ENCODE data around the gene BDKRB1.

The BDKRB1 gene

DNA sequence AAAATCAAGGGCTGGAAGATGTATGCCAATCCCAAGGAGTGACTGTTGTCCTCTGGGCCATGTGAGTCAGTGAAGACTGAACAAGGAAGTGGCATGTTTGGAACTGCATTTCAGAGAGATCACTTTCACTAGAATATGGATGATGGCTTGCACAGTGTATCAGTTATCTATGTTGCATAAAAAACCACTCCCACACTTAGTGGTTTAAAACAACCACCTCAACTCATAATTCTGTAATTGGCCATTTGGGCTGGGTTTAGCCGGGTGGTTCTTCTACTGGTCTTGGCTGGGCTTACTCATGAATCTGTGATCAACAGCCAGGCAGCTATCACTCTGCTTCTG is 15.4 kb downstream of the BDKRB1 start:
- no peak overlapping the region for H3K4me3 Mint-ChIP-seq
- no peaks in the 10 kb centered on the region for H3K36me3 Mint-ChIP-seq
- ATAC-seq (ENCODE audit: low read depth), result no peak
- H3K4me1 Mint-ChIP-seq, result no peaks in the 10 kb centered on the region
- peaks cover 11% of the 10 kb centered on the region for H3K27me3 Mint-ChIP-seq
- DNase-seq (ENCODE audit: low spot score in 2 of 2), result no peak
- H3K9me3 Mint-ChIP-seq, result peaks cover 1% of the 10 kb centered on the region
- H3K27ac Mint-ChIP-seq, result no peak overlapping the region

DNA sequence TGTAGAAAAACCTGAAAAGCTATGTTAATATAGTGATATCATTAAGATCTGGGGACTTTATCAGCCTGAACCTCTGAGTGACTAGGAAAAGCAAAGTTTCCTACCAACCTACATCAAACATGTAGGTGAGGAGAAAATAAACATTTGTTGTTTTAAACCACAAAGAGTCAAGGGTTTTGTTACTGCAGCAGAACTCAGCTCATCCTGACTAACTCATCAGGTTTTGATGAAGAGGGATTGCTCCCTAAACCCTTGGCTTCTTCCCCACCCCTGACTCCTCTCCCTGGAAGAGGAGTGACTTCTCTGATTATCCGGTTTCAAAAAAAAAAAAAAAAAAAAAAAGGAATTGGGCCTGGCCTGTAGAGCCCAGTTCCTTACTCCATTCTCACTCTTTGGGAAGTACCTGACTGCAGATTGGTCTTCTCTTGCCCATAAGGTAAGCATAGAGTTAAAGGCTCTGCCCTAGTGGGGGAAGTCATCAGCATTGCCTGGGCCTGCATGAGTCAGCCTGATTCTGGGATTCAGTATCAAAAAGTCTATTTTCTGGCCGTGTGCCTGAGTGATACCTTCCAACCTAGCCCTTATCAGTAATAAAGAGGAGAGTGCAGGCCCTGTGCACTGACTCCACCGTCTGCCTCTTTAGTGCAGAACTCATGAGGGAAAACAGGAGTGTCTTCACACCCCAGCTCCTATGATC is 16.9 kb downstream of the BDKRB1 start:
- peaks cover 8% of the 10 kb centered on the region for H3K27me3 Mint-ChIP-seq
- no peak overlapping the region for H3K27ac Mint-ChIP-seq
- no peak for DNase-seq (ENCODE audit: low spot score in 2 of 2)
- peaks cover 4% of the 10 kb centered on the region for H3K9me3 Mint-ChIP-seq
- H3K4me1 Mint-ChIP-seq, result no peaks in the 10 kb centered on the region
- H3K4me3 Mint-ChIP-seq, result no peak overlapping the region
- no peak for ATAC-seq (ENCODE audit: low read depth)
- no peaks in the 10 kb centered on the region for H3K36me3 Mint-ChIP-seq

DNA sequence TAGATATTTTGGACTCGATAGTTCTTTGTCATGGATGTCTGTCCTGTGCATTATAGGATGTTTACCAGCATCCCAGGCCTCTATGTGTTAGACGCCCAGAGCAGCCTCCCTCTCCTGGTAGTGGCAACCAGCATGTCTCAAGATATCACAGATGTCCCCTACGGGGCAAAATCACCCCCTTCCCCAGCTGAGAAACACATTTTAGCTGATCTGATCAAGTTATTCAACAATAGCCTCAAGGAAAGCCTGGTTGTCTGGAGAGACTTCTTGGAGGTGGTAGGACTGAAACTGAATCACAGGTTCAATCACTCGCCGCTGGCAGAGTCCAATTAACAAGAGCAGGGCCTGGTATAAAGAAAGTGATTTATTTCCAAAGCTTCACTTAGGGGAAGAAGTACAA is 17.6 kb downstream of the BDKRB1 start:
- Mint-ChIP-seq H3K4me1 (no peaks in the 10 kb centered on the region), H3K27me3 (peaks cover 8% of the 10 kb centered on the region), H3K36me3 (peaks cover under 1% of the 10 kb centered on the region), H3K4me3 (no peak overlapping the region), H3K9me3 (peaks cover 4% of the 10 kb centered on the region), H3K27ac (no peak overlapping the region)
- no peak for ATAC-seq (ENCODE audit: low read depth)
- DNase-seq (ENCODE audit: low spot score in 2 of 2), result no peak

DNA sequence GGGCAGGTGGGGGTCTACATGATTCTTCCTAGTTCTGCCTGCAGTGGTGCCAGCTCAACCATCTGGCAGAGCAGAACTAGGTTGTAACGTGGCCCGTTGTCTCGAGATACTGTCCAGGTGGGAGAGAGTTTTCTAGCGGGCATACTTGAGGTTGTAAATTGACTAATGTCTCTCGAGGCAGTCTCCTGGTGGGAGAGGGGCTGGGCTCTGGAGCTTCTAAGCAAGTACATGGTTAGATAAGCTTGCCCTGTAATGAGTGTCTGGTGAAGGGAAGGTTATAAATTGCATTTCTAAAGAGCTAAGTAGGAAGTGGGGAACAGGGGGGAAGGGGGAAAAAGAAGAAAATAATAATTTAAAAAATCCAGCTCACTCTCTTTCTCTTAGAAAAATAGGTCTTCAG is 18.1 kb downstream of the BDKRB1 start:
- Mint-ChIP-seq H3K36me3 (peaks cover 2% of the 10 kb centered on the region), H3K4me1 (no peaks in the 10 kb centered on the region), H3K4me3 (no peak overlapping the region), H3K9me3 (peaks cover 5% of the 10 kb centered on the region), H3K27me3 (peaks cover 8% of the 10 kb centered on the region), H3K27ac (no peak overlapping the region)
- no peak for ATAC-seq (ENCODE audit: low read depth)
- DNase-seq (ENCODE audit: low spot score in 2 of 2), result no peak

- H3K36me3 Mint-ChIP-seq, result peaks cover 6% of the 10 kb centered on the region
- no peak overlapping the region for H3K4me3 Mint-ChIP-seq
- H3K9me3 Mint-ChIP-seq, result peaks cover 8% of the 10 kb centered on the region
- no peak for ATAC-seq (ENCODE audit: low read depth)
- H3K27ac Mint-ChIP-seq, result no peak overlapping the region
- H3K27me3 Mint-ChIP-seq, result peaks cover 5% of the 10 kb centered on the region
- H3K4me1 Mint-ChIP-seq, result no peaks in the 10 kb centered on the region
- DNase-seq (ENCODE audit: low spot score in 2 of 2), result no peak
These were observed 18.5 kb downstream of the BDKRB1 start for GRCh38 chr14:96274543-96274942.

- no peak overlapping the region for H3K27ac Mint-ChIP-seq
- peak; percentile 13 to 19 for DNase-seq (ENCODE audit: low spot score in 2 of 2)
- no peak for ATAC-seq (ENCODE audit: low read depth)
- H3K36me3 Mint-ChIP-seq, result peaks cover 6% of the 10 kb centered on the region
- peaks cover 2% of the 10 kb centered on the region for H3K27me3 Mint-ChIP-seq
- no peaks in the 10 kb centered on the region for H3K4me1 Mint-ChIP-seq
- peaks cover 8% of the 10 kb centered on the region for H3K9me3 Mint-ChIP-seq
- H3K4me3 Mint-ChIP-seq, result no peak overlapping the region
These were observed 19.4 kb downstream of the BDKRB1 start for GRCh38 chr14:96275177-96276112.

GRCh38 chr14:96277890-96278289 is 21.9 kb downstream of the BDKRB1 start:
- Mint-ChIP-seq H3K9me3 (peaks cover 7% of the 10 kb centered on the region), H3K4me3 (no peak overlapping the region), H3K36me3 (peaks cover 8% of the 10 kb centered on the region)

GRCh38 chr14:96279564-96279963 is 23.6 kb downstream of the BDKRB1 start:
- Mint-ChIP-seq H3K36me3 (peaks cover 12% of the 10 kb centered on the region), H3K4me3 (no peak overlapping the region), H3K4me1 (no peaks in the 10 kb centered on the region), H3K27ac (no peak overlapping the region), H3K27me3 (peaks cover 1% of the 10 kb centered on the region), H3K9me3 (peaks cover 7% of the 10 kb centered on the region)
- no peak for DNase-seq (ENCODE audit: low spot score in 2 of 2)
- no peak for ATAC-seq (ENCODE audit: low read depth)

More at GRCh38 chr14:96277890-96278289, 21.9 kb downstream of the BDKRB1 start:
- DNase-seq (ENCODE audit: low spot score in 2 of 2) (no peak), ATAC-seq (ENCODE audit: low read depth) (no peak)
- H3K4me1 Mint-ChIP-seq, result no peaks in the 10 kb centered on the region
- H3K27me3 Mint-ChIP-seq, result peaks cover 1% of the 10 kb centered on the region
- no peak overlapping the region for H3K27ac Mint-ChIP-seq

GRCh38 chr14:96280104-96280503 is 24.1 kb downstream of the BDKRB1 start:
- H3K4me3 Mint-ChIP-seq, result no peak overlapping the region
- DNase-seq (ENCODE audit: low spot score in 2 of 2), result no peak
- H3K36me3 Mint-ChIP-seq, result peaks cover 12% of the 10 kb centered on the region
- peaks cover 7% of the 10 kb centered on the region for H3K9me3 Mint-ChIP-seq
- no peak for ATAC-seq (ENCODE audit: low read depth)
- no peak overlapping the region for H3K27ac Mint-ChIP-seq
- H3K27me3 Mint-ChIP-seq, result peaks cover 1% of the 10 kb centered on the region
- no peaks in the 10 kb centered on the region for H3K4me1 Mint-ChIP-seq

DNA sequence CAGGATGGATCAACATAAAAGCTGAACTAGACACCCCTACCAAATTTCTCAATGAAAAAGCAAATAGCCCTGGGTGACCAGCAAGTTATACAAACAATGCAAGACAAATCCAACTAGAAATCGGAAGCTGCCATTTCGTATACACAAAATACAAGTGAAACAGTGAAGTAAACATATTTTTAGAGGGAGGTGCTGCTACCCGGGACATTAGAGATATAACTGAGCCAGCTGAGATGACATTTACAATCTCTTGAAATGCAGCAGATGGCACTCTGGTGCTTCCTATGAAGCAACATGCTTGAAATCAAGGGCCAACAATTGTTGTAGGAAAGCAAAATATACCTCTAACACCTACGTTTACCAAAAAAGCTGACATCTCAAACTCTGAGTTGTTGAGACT is 25.5 kb downstream of the BDKRB1 start:
- Mint-ChIP-seq H3K27me3 (peaks cover 1% of the 10 kb centered on the region), H3K36me3 (peaks cover 17% of the 10 kb centered on the region), H3K27ac (no peak overlapping the region), H3K4me1 (no peaks in the 10 kb centered on the region), H3K4me3 (no peak overlapping the region), H3K9me3 (peaks cover 7% of the 10 kb centered on the region)
- ATAC-seq (ENCODE audit: low read depth) (no peak), DNase-seq (ENCODE audit: low spot score in 2 of 2) (no peak)

- Mint-ChIP-seq H3K9me3 (peaks cover 2% of the 10 kb centered on the region), H3K27ac (no peak overlapping the region), H3K4me3 (no peak overlapping the region), H3K36me3 (peaks cover 25% of the 10 kb centered on the region), H3K4me1 (no peaks in the 10 kb centered on the region), H3K27me3 (no peaks in the 10 kb centered on the region)
- ATAC-seq (ENCODE audit: low read depth) (no peak), DNase-seq (ENCODE audit: low spot score in 2 of 2) (no peak)
These were observed 28.0 kb downstream of the BDKRB1 start for GRCh38 chr14:96284008-96284407.

GRCh38 chr14:96284430-96284829 is 28.4 kb downstream of the BDKRB1 start:
- Mint-ChIP-seq H3K4me1 (no peaks in the 10 kb centered on the region), H3K4me3 (no peak overlapping the region), H3K9me3 (no peaks in the 10 kb centered on the region), H3K27me3 (no peaks in the 10 kb centered on the region), H3K27ac (no peak overlapping the region), H3K36me3 (peaks cover 25% of the 10 kb centered on the region)
- ATAC-seq (ENCODE audit: low read depth) (no peak), DNase-seq (ENCODE audit: low spot score in 2 of 2) (no peak)

DNA sequence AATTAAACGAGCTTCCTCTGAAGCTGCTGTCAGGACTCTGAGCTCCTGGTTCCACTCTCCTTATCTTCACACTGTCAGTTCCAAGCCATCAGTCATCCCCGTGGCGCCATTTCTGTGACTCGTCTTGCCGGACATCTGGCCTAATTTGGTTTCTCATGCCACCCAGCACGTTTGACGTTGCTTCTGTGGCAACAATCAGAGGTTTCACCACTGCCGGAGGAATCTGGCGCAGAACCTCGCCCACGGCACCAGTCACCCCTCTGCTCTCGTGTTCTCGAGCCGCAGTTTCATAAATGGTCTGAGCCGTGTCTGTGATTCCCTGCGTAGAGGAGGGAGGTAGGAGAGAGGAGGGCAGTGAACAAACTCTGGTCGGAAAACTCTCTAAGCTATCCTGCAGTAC is 29.7 kb downstream of the BDKRB1 start:
- Mint-ChIP-seq H3K4me3 (no peak overlapping the region), H3K27me3 (no peaks in the 10 kb centered on the region), H3K36me3 (peaks cover 29% of the 10 kb centered on the region), H3K27ac (no peak overlapping the region), H3K9me3 (no peaks in the 10 kb centered on the region), H3K4me1 (no peaks in the 10 kb centered on the region)
- DNase-seq (ENCODE audit: low spot score in 2 of 2) (no peak), ATAC-seq (ENCODE audit: low read depth) (no peak)

DNA sequence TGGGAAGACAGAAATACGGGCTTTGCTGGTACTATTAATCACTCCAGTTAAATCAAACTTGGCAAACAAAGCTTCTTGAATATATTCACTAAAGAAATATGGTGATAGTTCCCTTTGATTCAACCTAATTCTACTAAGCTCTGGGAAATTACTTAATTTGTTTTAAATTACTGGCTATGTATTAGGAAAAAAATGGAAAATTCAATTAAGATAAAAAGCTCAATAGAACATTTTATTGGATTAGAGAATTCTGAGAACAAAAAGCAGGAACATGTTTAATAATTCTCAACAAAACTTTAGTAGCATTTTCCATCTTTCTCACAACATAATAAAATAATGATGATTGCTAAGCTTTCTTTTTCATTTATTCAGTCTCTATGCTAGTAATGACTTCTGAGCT is 30.2 kb downstream of the BDKRB1 start:
- no peaks in the 10 kb centered on the region for H3K27me3 Mint-ChIP-seq
- H3K4me3 Mint-ChIP-seq, result no peak overlapping the region
- DNase-seq (ENCODE audit: low spot score in 2 of 2), result no peak
- H3K4me1 Mint-ChIP-seq, result no peaks in the 10 kb centered on the region
- no peak overlapping the region for H3K27ac Mint-ChIP-seq
- no peak for ATAC-seq (ENCODE audit: low read depth)
- peaks cover 29% of the 10 kb centered on the region for H3K36me3 Mint-ChIP-seq
- no peaks in the 10 kb centered on the region for H3K9me3 Mint-ChIP-seq

Data from memory B cell (primary cell).